HG03521 (cell line): ENCODE results near the gene TAL1.

Experiments
- ATAC-seq: cut with Tn5 transposase; IDR thresholded peaks from one replicate; pipeline ENCODE4 v1.9.1; 2021; ENCODE audit warnings: mild to moderate bottlenecking, moderate library complexity; ENCODE audit not compliant: unreplicated experiment

Gene TAL1

GRCh38 chr1:47229886-47230691, 1.9 kb downstream of the TAL1 start:
- no peak for ATAC-seq

- ATAC-seq = no peak
Measured at GRCh38 chr1:47229031-47229885, 2.8 kb downstream of the TAL1 start.

- no peak for ATAC-seq
Measured at GRCh38 chr1:47228644-47229030, 3.4 kb downstream of the TAL1 start.

GRCh38 chr1:47227341-47228232, 4.4 kb downstream of the TAL1 start:
- ATAC-seq = no peak

- ATAC-seq = no peak
Measured at GRCh38 chr1:47226839-47227215, 5.2 kb downstream of the TAL1 start.

- no peak for ATAC-seq
Measured at GRCh38 chr1:47226121-47226838, 5.7 kb downstream of the TAL1 start.

- ATAC-seq = no peak
Measured at GRCh38 chr1:47225430-47226100, 6.5 kb downstream of the TAL1 start.

GRCh38 chr1:47224676-47225399, 7.2 kb downstream of the TAL1 start:
- no peak for ATAC-seq

- no peak for ATAC-seq
Measured at GRCh38 chr1:47223921-47224675, 7.9 kb downstream of the TAL1 start.

GRCh38 chr1:47223174-47223920, 8.7 kb downstream of the TAL1 start:
- ATAC-seq = no peak

- ATAC-seq = no peak
Measured at GRCh38 chr1:47222476-47222875, 9.5 kb downstream of the TAL1 start.

- ATAC-seq = no peak
Measured at GRCh38 chr1:47219590-47220220, 12.3 kb downstream of the TAL1 start.

GRCh38 chr1:47219001-47219400, 13.0 kb downstream of the TAL1 start:
- no peak for ATAC-seq

GRCh38 chr1:47216278-47217059, 15.6 kb downstream of the TAL1 start:
- ATAC-seq = no peak

GRCh38 chr1:47215713-47216112, 16.3 kb downstream of the TAL1 start:
- no peak for ATAC-seq

GRCh38 chr1:47214549-47214948, 17.5 kb downstream of the TAL1 start:
- ATAC-seq = no peak
